NCI-H2227 (cell line): Measurements from ENCODE around the gene DMBT1.
"Not testable (repeated sequence)": the region's sequence is repeated elsewhere in the genome, so short reads cannot be mapped to it uniquely, and the experiment has no call there.

Experiments
- DNase-seq: peaks from one replicate; lab custom pipeline; 2025; ENCODE audit not compliant: unreplicated experiment; lab: John Stamatoyannopoulos, UW

Gene DMBT1

GRCh38 chr10:122577311-122577885 lies 16.8 kb downstream of the DMBT1 start:
- DNase-seq: no peak

- DNase-seq: not testable (repeated sequence)
Measured at GRCh38 chr10:122586070-122586469, 25.5 kb downstream of the DMBT1 start.

- no peak for DNase-seq
Measured at GRCh38 chr10:122587098-122587760, 26.7 kb downstream of the DMBT1 start.

GRCh38 chr10:122588381-122588780 lies 27.8 kb downstream of the DMBT1 start:
- DNase-seq: no peak

- DNase-seq: no peak
Measured at GRCh38 chr10:122590153-122590552, 29.6 kb downstream of the DMBT1 start.

- DNase-seq: no peak
Measured at GRCh38 chr10:122591736-122592135, 31.2 kb downstream of the DMBT1 start.

GRCh38 chr10:122592161-122592560 lies 31.6 kb downstream of the DMBT1 start:
- no peak for DNase-seq

GRCh38 chr10:122617476-122618270 lies 57.1 kb downstream of the DMBT1 start:
- DNase-seq: no peak

- no peak for DNase-seq
Measured at GRCh38 chr10:122618461-122619165, 58.1 kb downstream of the DMBT1 start.

- DNase-seq: not testable (repeated sequence)
Measured at GRCh38 chr10:122620961-122621360, 60.4 kb downstream of the DMBT1 start.

GRCh38 chr10:122624546-122624945 lies 64.0 kb downstream of the DMBT1 start:
- no peak for DNase-seq

- DNase-seq: no peak
Measured at GRCh38 chr10:122630526-122630925, 70.0 kb downstream of the DMBT1 start.

GRCh38 chr10:122632031-122632430 lies 71.5 kb downstream of the DMBT1 start:
- no peak for DNase-seq

GRCh38 chr10:122632576-122632975 lies 72.0 kb downstream of the DMBT1 start:
- no peak for DNase-seq

- DNase-seq: no peak
Measured at GRCh38 chr10:122636953-122637352, 76.4 kb downstream of the DMBT1 start.

- DNase-seq: no peak
Measured at GRCh38 chr10:122637376-122637775, 76.8 kb downstream of the DMBT1 start.

- no peak for DNase-seq
Measured at GRCh38 chr10:122638106-122638505, 77.6 kb downstream of the DMBT1 start.

GRCh38 chr10:122639801-122640200 lies 79.2 kb downstream of the DMBT1 start:
- no peak for DNase-seq

- no peak for DNase-seq
Measured at GRCh38 chr10:122640921-122641320, 80.4 kb downstream of the DMBT1 start.

GRCh38 chr10:122642726-122643605 lies 82.4 kb downstream of the DMBT1 start:
- DNase-seq: no peak
